Stimulated activated CD4-positive, alpha-beta T cell treated with anti-CD3 and anti-CD28 coated beads, Interleukin-1b, Interleukin-23, amount 100 ng/mL, for 24 hours (primary cell): Measurements from ENCODE around the gene PAH.

Experiments
- DNase-seq, 4 experiments: peaks; one replicate each; pipeline ENCODE4 v3.0.0-alpha.2; 2020; ENCODE audit warnings: low read depth in 4 of 4, low spot score in 1 of 4

The PAH gene

GRCh38 chr12:102902093-102902492 lies 15.0 kb downstream of the PAH start:
- no peak for DNase-seq

GRCh38 chr12:102900389-102900788 lies 16.7 kb downstream of the PAH start:
- DNase-seq, result no peak

- no peak for DNase-seq
Measured at GRCh38 chr12:102896067-102896466, 21.0 kb downstream of the PAH start.

GRCh38 chr12:102891756-102892155 lies 25.3 kb downstream of the PAH start:
- DNase-seq, result no peak

- no peak for DNase-seq
Measured at GRCh38 chr12:102888511-102888910, 28.5 kb downstream of the PAH start.

GRCh38 chr12:102885043-102885932 lies 31.8 kb downstream of the PAH start:
- DNase-seq, result no peak

GRCh38 chr12:102883204-102883799 lies 33.7 kb downstream of the PAH start:
- DNase-seq, result peak in 3 of 4 experiments; percentile 3 to 28 (median 13)

- no peak for DNase-seq
Measured at GRCh38 chr12:102880783-102881182, 36.3 kb downstream of the PAH start.

- DNase-seq, result no peak
Measured at GRCh38 chr12:102879144-102879763, 37.8 kb downstream of the PAH start.

GRCh38 chr12:102876883-102877282 lies 40.2 kb downstream of the PAH start:
- no peak for DNase-seq

GRCh38 chr12:102874819-102875218 lies 42.2 kb downstream of the PAH start:
- DNase-seq, result no peak

GRCh38 chr12:102873077-102873476 lies 44.0 kb downstream of the PAH start:
- DNase-seq, result no peak

GRCh38 chr12:102871014-102871413 lies 46.0 kb downstream of the PAH start:
- DNase-seq, result no peak

- DNase-seq, result no peak
Measured at GRCh38 chr12:102869571-102869970, 47.5 kb downstream of the PAH start.

GRCh38 chr12:102865821-102866615 lies 51.0 kb downstream of the PAH start:
- DNase-seq, result no peak

- no peak for DNase-seq
Measured at GRCh38 chr12:102862486-102862885, 54.6 kb downstream of the PAH start.

GRCh38 chr12:102851246-102851645 lies 65.8 kb downstream of the PAH start:
- no peak for DNase-seq

GRCh38 chr12:102849722-102850447 lies 67.2 kb downstream of the PAH start:
- no peak for DNase-seq

GRCh38 chr12:102848832-102849231 lies 68.2 kb downstream of the PAH start:
- no peak for DNase-seq

GRCh38 chr12:102847131-102847530 lies 69.9 kb downstream of the PAH start:
- no peak for DNase-seq
